ENCODE measurements around the gene MAP7.
"Not testable (repeated sequence)": the region's sequence is repeated elsewhere in the genome, so short reads cannot be mapped to it uniquely, and the experiment has no call there.

MAP7 gene

GRCh38 chr6:136412410-136412809 lies 137.8 kb downstream of the MAP7 start:
- no peak for DNase-seq

DNA sequence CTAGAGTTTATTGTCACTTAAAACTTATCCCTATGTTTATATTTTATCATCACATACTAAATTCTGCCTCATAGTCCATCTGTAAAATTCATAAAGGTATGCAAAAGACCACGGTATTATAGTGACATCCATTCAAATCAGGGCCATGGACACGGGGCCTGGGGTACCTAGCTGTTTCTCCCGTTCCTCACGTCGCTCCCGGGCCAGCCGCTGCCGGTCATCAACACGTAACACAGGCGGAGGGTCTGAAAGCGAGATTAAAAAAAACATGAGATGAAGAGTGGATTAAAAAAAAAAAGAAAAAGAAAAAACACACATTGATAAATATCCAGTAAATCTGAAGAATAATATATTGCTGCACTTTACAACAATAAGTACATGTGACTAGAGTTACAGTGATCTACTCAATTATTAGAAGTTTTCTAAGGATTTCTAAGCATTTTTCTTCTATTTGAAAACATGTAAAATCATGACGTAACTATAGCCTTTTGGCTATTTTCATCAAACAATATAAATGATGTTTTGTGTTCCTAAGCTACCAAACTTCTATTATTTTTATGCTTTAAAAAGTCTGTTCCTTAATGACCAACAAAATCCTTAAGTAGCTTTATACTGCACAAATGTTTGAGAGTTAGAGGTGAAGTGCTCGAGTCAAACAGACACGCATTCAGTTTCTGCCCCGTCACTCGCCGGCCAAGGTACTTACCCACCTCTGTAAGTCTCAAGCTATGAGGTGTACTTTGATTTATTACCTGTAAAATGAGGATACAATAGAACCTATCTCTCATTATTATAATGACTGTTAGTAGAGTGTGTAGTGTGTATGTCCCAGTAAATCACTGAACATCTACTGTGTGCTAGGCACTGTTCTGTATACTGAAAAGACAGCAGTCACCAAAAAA lies 138.5 kb downstream of the MAP7 start:
- no peak for DNase-seq

DNA sequence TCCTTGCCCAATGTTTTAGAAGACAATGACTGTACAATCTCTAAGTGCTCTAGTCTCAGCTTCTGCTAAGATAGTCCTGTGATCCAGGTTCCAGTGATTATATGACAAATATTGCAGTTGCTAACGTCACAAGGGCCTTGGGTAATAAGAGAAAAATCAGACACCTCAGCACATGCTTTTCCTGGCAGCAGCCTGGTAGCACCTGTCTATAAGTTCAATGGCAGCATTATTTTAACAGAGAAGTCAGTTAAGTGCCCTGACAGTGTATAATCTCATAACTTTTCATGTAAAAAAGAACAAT lies 139.2 kb downstream of the MAP7 start:
- no peak for DNase-seq

DNA sequence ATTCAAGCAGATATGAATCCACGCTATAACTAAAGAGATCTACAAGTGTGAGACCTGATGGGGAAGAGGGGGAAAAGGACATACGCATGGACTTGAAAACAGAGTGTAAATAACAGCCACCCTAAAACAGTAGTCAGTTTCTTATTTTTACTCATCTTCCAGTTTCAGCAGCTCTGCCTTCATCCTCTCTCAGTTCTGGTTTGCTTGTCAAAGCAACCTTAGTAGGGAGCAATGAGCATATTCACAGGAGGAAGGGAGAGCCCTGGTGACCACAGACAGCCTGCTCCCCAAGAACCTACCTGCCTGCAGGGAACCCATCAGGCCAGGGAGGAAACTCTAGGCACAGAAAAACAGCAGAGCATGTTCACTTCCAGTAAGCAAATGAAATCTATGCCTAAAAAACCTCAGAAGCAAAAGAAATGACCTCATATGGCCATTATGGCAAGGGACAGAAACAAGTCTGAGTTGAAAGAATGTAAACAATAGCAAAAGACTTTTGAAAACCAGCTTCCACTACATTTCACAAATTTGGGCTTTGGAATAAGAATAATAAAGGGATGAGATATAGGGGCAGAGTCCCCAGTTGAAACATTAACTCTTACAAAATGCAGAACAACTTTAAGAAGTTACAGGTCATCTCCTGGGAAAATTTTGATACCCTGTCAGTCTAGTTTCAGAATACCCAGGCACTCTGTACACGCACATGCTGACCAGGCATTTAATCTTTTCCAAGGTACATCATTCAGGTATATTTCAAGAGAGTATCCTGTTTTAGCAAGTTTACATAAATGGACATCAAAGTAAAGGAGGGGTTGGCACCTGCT lies 139.8 kb downstream of the MAP7 start:
- no peak for DNase-seq

DNA sequence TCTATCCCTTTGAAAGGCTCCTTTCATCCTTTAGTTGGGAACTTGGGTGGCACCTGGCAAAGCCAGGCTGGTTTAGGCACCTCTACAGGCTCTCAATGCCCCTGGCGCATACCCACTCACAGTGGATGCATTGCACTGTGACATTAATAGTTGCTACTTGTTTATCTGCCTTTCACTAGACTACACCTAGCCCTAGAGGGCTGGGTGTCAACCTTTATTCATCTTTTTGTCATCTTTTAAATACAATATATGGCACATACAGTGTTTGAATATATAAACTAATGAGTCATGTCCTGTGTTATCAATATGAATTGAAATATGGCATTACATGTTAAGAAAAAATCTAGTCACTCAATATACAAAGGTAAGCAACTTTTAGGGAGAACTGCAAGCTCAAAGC lies 140.6 kb downstream of the MAP7 start:
- no peak for DNase-seq

GRCh38 chr6:136408204-136408603 lies 142.0 kb downstream of the MAP7 start:
- no peak for DNase-seq

- no peak for DNase-seq
Observed at GRCh38 chr6:136405420-136406029, 144.7 kb downstream of the MAP7 start.

- no peak for DNase-seq
Observed at GRCh38 chr6:136404627-136405419, 145.4 kb downstream of the MAP7 start.

GRCh38 chr6:136404007-136404406 lies 146.2 kb downstream of the MAP7 start:
- no peak for DNase-seq

GRCh38 chr6:136403110-136403980 lies 146.9 kb downstream of the MAP7 start:
- no peak for DNase-seq

- no peak for DNase-seq
Observed at GRCh38 chr6:136401749-136402148, 148.5 kb downstream of the MAP7 start.

DNA sequence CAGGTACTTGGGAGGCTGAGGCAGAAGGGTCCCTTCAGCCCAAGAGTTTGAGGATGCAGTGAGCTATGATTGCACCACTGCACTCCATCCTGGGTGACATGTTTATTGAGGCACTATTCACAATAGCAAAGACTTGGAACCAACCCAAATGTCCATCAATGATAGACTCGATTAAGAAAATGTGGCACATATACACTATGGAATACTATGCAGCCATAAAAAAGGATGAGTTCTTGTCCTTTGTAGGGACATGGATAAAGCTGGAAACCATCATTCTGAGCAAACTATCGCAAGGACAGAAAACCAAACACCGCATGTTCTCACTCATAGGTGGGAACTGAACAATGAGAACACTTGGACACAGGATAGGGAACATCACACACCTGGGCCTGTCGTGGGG lies 149.0 kb downstream of the MAP7 start:
- DNase-seq, result not testable (repeated sequence)

GRCh38 chr6:136398453-136398852 lies 151.8 kb downstream of the MAP7 start:
- DNase-seq, result no peak

DNA sequence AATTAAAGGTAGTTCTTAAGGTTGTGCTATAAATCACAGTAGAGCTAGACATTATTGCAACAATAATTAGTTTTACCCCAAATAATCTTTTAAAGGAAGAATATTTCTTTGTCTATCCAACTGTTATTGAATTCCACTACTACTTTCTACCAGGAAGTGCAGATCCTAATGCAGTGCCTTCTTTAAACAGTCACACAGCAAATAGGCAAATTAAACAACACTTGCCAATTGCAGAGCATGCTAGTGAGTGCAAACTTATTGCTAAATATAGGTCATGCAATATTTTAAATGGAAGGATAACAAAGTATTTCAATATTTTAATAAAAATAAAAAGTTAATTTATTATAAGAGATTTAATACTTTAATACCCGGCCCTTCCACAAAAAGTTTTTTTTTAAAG lies 153.3 kb downstream of the MAP7 start:
- no peak for DNase-seq

DNA sequence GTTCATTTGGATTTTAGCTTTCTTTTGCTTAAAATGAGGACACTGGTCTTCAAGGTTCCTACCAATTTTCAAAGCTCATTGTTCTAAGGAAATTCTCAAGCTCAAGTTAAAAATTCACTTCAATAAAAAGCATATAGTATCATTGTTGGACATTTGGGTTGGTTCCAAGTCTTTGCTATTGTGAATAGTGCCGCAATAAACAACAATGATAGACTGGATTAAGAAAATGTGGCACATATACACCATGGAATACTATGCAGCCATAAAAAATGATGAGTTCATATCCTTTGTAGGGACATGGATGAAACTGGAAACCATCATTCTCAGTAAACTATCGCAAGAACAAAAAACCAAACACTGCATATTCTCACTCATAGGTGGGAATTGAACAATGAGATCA lies 159.3 kb downstream of the MAP7 start:
- not testable (repeated sequence) for DNase-seq

GRCh38 chr6:136387316-136387715 lies 162.9 kb downstream of the MAP7 start:
- DNase-seq, result no peak

DNA sequence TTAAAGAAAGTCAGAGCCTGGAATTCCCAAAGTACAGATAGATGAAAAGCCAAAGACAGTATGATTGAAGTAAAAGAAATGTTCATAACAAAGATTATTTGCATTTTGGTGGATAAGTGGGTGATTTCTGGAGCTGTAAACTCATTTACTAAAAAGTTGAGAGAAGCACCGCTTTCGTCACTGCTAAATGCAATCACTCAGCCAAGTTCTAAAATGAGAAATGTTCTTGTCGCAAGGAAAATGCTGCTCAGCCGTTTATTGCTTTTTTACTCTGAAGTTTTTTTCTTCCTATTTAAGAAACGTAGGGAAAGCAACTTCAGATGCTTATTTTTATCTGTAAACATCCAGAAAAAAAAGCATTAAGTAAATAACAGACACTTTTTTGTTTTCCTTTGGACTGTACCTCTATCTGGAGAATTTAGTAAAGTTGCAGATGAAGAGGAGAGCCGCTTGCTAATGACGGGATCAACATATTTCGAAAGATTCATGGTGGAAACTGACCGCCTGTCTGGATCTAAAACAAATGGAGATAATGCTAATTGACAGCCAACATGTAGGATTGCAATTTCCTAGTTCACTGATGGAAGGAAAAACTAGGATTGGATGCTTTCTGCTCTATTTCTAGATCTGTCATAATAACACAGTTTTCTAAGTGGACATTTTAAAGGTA lies 166.8 kb downstream of the MAP7 start:
- DNase-seq, result no peak

GRCh38 chr6:136382676-136383252 lies 167.5 kb downstream of the MAP7 start:
- no peak for DNase-seq

- DNase-seq, result no peak
Observed at GRCh38 chr6:136378888-136379287, 171.3 kb downstream of the MAP7 start.

GRCh38 chr6:136375836-136376235 lies 174.4 kb downstream of the MAP7 start:
- DNase-seq, result not testable (repeated sequence)

- no peak for DNase-seq
Observed at GRCh38 chr6:136371959-136372358, 178.3 kb downstream of the MAP7 start.

Measured in effector CD4-positive, alpha-beta T cell (primary cell).